Esophagus muscularis mucosa (tissue), 3 donors: ENCODE measurements around the gene THOP1.

ENCODE experiments used
- POLR2A ChIP-seq: fragments of 450-650 bp; IDR thresholded peaks from one replicate; pipeline ENCODE4 v1.6.1; 2017; ENCODE audit warnings: antibody characterized with exemption, moderate library complexity, mild to moderate bottlenecking, low read depth
- POLR2AphosphoS5 ChIP-seq, 2 donors: sonication (generic); formaldehyde crosslinking; IDR thresholded peaks; one replicate each; pipeline ENCODE4 v1.6.1; 2017; ENCODE audit warnings: antibody characterized with exemption in 2 of 2
- TF ChIP-seq, protein P1 (sequence below), 3 experiments: fragments of 200-600 bp in 2 of 3; fragments of 450-650 bp in 1 of 3; sonication (generic) in 2 of 3; IDR thresholded peaks; one replicate each; pipeline ENCODE4 v1.5.1; 2017 to 2019; ENCODE audit warnings: antibody characterized with exemption in 3 of 3, mild to moderate bottlenecking in 2 of 3, moderate library complexity in 1 of 3

DNA sequence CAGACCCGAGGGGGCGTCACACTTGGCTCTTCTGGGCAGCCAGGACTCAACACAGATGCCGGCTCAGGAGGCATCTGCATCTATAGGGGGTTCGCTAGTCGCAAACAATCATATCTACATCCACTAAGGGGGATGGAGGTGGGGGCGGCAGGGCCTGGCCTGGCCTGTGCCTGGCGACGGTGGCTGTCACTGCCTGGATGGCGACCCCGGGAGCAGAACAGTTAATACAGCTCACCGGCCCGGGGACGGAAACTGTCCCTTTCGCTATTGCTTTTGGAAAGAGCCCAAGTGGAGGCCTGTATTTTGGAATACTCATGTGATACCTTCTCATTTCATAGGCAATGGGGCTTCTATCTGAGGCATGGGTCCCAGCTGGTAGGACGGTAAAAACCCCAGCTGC is 19.9 kb upstream of the THOP1 start:
- TF ChIP-seq POLR2AphosphoS5 (IDR thresholded peaks at IDR 0.05) (no peak), POLR2A (no peak)
- TF ChIP-seq, protein P1, sequence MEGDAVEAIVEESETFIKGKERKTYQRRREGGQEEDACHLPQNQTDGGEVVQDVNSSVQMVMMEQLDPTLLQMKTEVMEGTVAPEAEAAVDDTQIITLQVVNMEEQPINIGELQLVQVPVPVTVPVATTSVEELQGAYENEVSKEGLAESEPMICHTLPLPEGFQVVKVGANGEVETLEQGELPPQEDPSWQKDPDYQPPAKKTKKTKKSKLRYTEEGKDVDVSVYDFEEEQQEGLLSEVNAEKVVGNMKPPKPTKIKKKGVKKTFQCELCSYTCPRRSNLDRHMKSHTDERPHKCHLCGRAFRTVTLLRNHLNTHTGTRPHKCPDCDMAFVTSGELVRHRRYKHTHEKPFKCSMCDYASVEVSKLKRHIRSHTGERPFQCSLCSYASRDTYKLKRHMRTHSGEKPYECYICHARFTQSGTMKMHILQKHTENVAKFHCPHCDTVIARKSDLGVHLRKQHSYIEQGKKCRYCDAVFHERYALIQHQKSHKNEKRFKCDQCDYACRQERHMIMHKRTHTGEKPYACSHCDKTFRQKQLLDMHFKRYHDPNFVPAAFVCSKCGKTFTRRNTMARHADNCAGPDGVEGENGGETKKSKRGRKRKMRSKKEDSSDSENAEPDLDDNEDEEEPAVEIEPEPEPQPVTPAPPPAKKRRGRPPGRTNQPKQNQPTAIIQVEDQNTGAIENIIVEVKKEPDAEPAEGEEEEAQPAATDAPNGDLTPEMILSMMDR (IDR thresholded peaks at IDR 0.05), result no peak
